B cell (primary cell): ENCODE results near the gene SUSD5.

ENCODE experiments used
- EZH2 ChIP-seq: IDR thresholded peaks from 2 replicates; pipeline ENCODE4 v1.6.1; 2012; ENCODE audit warnings: borderline replicate concordance, low read depth, mild to moderate bottlenecking, moderate library complexity, low read length; ENCODE audit not compliant: insufficient read depth, poor library complexity, severe bottlenecking
- TF ChIP-seq, protein P1 (sequence below): fragments of 200-600 bp; IDR thresholded peaks from one replicate; pipeline ENCODE4 v1.8.0; 2022; ENCODE audit warnings: antibody characterized with exemption, mild to moderate bottlenecking

DNA sequence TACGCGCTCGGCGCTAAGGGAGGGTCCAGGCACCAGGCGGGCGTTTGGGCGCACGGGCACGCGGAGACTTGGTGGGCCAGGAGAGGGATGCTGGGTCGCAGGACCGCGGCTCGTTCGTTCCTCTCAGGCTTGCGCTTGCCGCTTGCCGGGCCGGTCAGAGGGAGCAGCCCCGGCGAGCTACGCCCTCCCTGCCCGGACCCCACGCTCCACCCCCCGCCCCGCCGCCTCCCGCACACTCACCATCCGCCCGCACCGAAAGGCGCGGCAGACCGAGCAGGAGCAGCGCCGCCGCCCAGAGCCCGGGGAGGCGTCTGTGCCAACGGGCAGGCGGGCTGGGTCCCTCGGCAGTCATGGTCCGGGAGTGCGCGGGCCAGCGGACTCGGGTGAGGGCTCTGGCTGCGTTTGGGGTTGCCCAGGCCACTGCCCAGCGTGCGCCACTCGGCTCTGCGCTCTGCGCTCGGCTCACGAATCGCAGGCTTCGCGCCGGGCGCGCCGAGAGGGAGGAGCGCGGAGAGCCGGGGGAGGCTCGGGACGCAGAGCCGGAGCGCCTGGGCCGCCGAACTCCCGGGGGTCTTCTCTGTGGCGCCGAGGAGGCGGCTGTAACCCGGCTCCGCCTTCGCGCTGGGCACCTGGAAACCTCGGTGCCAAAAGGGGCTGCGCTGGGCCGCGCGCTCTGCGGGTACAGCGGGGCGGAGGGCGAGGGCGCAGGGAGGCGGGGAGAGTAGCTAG, at the start of gene SUSD5:
- TF ChIP-seq, protein P1, sequence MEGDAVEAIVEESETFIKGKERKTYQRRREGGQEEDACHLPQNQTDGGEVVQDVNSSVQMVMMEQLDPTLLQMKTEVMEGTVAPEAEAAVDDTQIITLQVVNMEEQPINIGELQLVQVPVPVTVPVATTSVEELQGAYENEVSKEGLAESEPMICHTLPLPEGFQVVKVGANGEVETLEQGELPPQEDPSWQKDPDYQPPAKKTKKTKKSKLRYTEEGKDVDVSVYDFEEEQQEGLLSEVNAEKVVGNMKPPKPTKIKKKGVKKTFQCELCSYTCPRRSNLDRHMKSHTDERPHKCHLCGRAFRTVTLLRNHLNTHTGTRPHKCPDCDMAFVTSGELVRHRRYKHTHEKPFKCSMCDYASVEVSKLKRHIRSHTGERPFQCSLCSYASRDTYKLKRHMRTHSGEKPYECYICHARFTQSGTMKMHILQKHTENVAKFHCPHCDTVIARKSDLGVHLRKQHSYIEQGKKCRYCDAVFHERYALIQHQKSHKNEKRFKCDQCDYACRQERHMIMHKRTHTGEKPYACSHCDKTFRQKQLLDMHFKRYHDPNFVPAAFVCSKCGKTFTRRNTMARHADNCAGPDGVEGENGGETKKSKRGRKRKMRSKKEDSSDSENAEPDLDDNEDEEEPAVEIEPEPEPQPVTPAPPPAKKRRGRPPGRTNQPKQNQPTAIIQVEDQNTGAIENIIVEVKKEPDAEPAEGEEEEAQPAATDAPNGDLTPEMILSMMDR, result no peak
- TF ChIP-seq EZH2, result no peak
